GM23338 (cell line): ENCODE data around the gene ANTXR1. TPM values are rescaled to one million over a fixed set of nuclear protein-coding genes. Genes with fewer than 3 reads are reported as not detected.

Experiments used
- ATAC-seq: fragments of 200-7000 bp; cut with Tn5 transposase; 3 replicates; pipeline ENCODE4 v1.9.1; 2020
- DNase-seq: peaks from one replicate; pipeline ENCODE4 v3.0.0-alpha.2; 2015; ENCODE audit warnings: low spot score
- H2AFZ ChIP-seq: fragments of 200-600 bp; sonication (generic); 2 replicates; pipeline ENCODE4 v1.8.0; 2016; ENCODE audit warnings: antibody characterized with exemption, mild to moderate bottlenecking, moderate library complexity
- H3F3A ChIP-seq: fragments of 200-600 bp; sonication (generic); replicated peaks from 2 replicates; pipeline ENCODE4 v1.8.0; 2017; ENCODE audit warnings: antibody characterized with exemption, mixed run types, low read depth
- H3K27ac ChIP-seq: fragments of 200-600 bp; sonication (generic); 2 replicates; pipeline ENCODE4 v1.6.1; 2016; ENCODE audit warnings: low read depth
- H3K27me3 ChIP-seq: fragments of 200-600 bp; sonication (generic); 2 replicates; pipeline ENCODE4 v1.8.0; 2016; ENCODE audit warnings: mild to moderate bottlenecking, mixed run types, moderate library complexity; ENCODE audit not compliant: insufficient read depth
- H3K36me3 ChIP-seq: fragments of 200-600 bp; sonication (generic); 2 replicates; pipeline ENCODE4 v1.8.0; 2016; ENCODE audit warnings: mild to moderate bottlenecking; ENCODE audit not compliant: insufficient read depth
- H3K4me1 ChIP-seq: fragments of 200-600 bp; sonication (generic); 2 replicates; pipeline ENCODE4 v1.8.0; 2016; ENCODE audit warnings: mild to moderate bottlenecking, moderate library complexity; ENCODE audit not compliant: insufficient read depth
- H3K4me2 ChIP-seq: fragments of 200-600 bp; sonication (generic); 2 replicates; pipeline ENCODE4 v1.7.1; 2017; ENCODE audit warnings: mixed run types
- H3K4me3 ChIP-seq: fragments of 200-600 bp; sonication (generic); 2 replicates; pipeline ENCODE4 v1.6.1; 2016; ENCODE audit warnings: mixed run types
- H3K79me2 ChIP-seq: fragments of 200-600 bp; sonication (generic); replicated peaks from 2 replicates; pipeline ENCODE4 v1.8.0; 2017; ENCODE audit warnings: mild to moderate bottlenecking; ENCODE audit not compliant: insufficient read depth
- H3K9me2 ChIP-seq: fragments of 200-600 bp; sonication (generic); 2 replicates; pipeline ENCODE4 v1.8.0; 2017; ENCODE audit not compliant: insufficient read depth
- H4K20me1 ChIP-seq: fragments of 200-600 bp; sonication (generic); replicated peaks from 2 replicates; pipeline ENCODE4 v1.8.0; 2017; ENCODE audit warnings: mild to moderate bottlenecking; ENCODE audit not compliant: insufficient read depth
- H3K27ac Mint-ChIP-seq: 2 replicates; pipeline ENCODE4 v1.8.0; 2020; ENCODE audit warnings: inconsistent platforms, mild to moderate bottlenecking, moderate library complexity, mixed read lengths
- H3K27me3 Mint-ChIP-seq: 3 replicates; pipeline ENCODE4 v1.8.0; 2022; ENCODE audit warnings: low read depth, mild to moderate bottlenecking, moderate library complexity, mixed read lengths, inconsistent platforms; ENCODE audit not compliant: insufficient read depth, poor library complexity
- H3K36me3 Mint-ChIP-seq: 3 replicates; pipeline ENCODE4 v1.8.0; 2021; ENCODE audit warnings: low read depth, mild to moderate bottlenecking, inconsistent platforms, moderate library complexity, mixed read lengths
- H3K4me1 Mint-ChIP-seq: 3 replicates; pipeline ENCODE4 v1.8.0; 2020; ENCODE audit warnings: mild to moderate bottlenecking, inconsistent platforms, mixed read lengths
- H3K4me3 Mint-ChIP-seq: 3 replicates; pipeline ENCODE4 v1.8.0; 2021; ENCODE audit warnings: moderate library complexity, mild to moderate bottlenecking, inconsistent platforms, mixed read lengths
- H3K9me3 Mint-ChIP-seq: 3 replicates; pipeline ENCODE4 v1.8.0; 2020; ENCODE audit warnings: moderate library complexity, mild to moderate bottlenecking, inconsistent platforms, mixed read lengths
- NANOG ChIP-seq: IDR thresholded peaks from 2 replicates; pipeline ENCODE4 v1.6.1; 2016; ENCODE audit warnings: antibody characterized with exemption, borderline replicate concordance
- POLR2AphosphoS5 ChIP-seq: IDR thresholded peaks from 2 replicates; pipeline ENCODE4 v1.6.1; 2016; ENCODE audit warnings: antibody characterized with exemption, low read depth
- STAT1 ChIP-seq: IDR thresholded peaks from one replicate; pipeline ENCODE4 v1.6.1; 2016; ENCODE audit warnings: antibody characterized with exemption; ENCODE audit not compliant: unreplicated experiment
- polyA plus RNA-seq: library from polyadenylated mRNA; unstranded; fragments of >200 nt; fragmentation: Nextera tagmentation; extraction: Ambion mirVana; gene quantifications from 2 replicates; pipeline ENCODE4 v1.2.1, GENCODE V29; 2016
- total RNA-seq: library from RNA; depleted of rRNA; stranded (reverse); fragments of >200 nt; shearing (Covaris generic); gene quantifications from 2 replicates; pipeline ENCODE4 v1.2.3, GENCODE V29; 2014
- TF ChIP-seq, protein P1 (sequence below), 2 experiments: fragments of 200-600 bp in 1 of 2; sonication (generic) in 1 of 2; conservative IDR thresholded peaks; 2 replicates each; pipeline versions ENCODE4 v1.5.1 to v1.6.1; 2016 to 2017; ENCODE audit warnings: antibody characterized with exemption in 2 of 2, low read depth in 2 of 2, mild to moderate bottlenecking in 2 of 2, moderate library complexity in 1 of 2
- TF ChIP-seq, protein P2 (sequence below): IDR thresholded peaks from 2 replicates; pipeline ENCODE4 v1.6.1; 2016; ENCODE audit warnings: antibody characterized with exemption
- TF ChIP-seq, protein P3 (sequence below): IDR thresholded peaks from one replicate; pipeline ENCODE4 v1.6.1; 2018; ENCODE audit warnings: antibody characterized with exemption; ENCODE audit not compliant: unreplicated experiment
- TF ChIP-seq, protein P4 (sequence below): fragments of 250-450 bp; sonication (Bioruptor Pico); IDR thresholded peaks from 2 replicates; pipeline ENCODE4 v1.5.0; 2020; ENCODE audit warnings: mild to moderate bottlenecking, moderate library complexity

The ANTXR1 gene
- total and polyA plus RNA-seq, 2 experiments from 2014 or later, result 16.1 to 23.1 TPM

DNA sequence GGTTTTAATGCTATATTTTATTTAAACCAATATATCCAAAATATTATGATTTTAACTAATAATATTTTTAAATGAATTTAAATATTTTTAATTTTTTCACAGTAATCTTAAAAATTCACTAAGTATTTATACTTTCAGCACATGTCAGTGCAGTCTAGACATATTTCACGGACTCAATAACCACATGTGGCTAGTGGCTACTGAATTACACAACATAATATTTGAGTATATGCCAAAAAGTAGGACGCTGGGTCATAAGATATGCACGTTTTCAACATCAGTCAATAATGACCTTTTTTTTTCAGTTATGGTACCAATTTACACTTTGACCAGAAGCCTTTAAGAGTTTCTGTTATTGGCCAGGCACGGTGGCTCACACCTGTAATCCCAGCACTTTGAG lies 256.4 kb downstream of the ANTXR1 start:
- TF ChIP-seq, protein P1, sequence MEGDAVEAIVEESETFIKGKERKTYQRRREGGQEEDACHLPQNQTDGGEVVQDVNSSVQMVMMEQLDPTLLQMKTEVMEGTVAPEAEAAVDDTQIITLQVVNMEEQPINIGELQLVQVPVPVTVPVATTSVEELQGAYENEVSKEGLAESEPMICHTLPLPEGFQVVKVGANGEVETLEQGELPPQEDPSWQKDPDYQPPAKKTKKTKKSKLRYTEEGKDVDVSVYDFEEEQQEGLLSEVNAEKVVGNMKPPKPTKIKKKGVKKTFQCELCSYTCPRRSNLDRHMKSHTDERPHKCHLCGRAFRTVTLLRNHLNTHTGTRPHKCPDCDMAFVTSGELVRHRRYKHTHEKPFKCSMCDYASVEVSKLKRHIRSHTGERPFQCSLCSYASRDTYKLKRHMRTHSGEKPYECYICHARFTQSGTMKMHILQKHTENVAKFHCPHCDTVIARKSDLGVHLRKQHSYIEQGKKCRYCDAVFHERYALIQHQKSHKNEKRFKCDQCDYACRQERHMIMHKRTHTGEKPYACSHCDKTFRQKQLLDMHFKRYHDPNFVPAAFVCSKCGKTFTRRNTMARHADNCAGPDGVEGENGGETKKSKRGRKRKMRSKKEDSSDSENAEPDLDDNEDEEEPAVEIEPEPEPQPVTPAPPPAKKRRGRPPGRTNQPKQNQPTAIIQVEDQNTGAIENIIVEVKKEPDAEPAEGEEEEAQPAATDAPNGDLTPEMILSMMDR (conservative IDR thresholded peaks at IDR 0.05; ENCODE audit: low read depth in 2 of 2), result no peak
- TF ChIP-seq NANOG (no peak), STAT1 (no peak)
- TF ChIP-seq, protein P2, sequence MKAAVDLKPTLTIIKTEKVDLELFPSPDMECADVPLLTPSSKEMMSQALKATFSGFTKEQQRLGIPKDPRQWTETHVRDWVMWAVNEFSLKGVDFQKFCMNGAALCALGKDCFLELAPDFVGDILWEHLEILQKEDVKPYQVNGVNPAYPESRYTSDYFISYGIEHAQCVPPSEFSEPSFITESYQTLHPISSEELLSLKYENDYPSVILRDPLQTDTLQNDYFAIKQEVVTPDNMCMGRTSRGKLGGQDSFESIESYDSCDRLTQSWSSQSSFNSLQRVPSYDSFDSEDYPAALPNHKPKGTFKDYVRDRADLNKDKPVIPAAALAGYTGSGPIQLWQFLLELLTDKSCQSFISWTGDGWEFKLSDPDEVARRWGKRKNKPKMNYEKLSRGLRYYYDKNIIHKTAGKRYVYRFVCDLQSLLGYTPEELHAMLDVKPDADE, result no peak
- TF ChIP-seq, protein P3, sequence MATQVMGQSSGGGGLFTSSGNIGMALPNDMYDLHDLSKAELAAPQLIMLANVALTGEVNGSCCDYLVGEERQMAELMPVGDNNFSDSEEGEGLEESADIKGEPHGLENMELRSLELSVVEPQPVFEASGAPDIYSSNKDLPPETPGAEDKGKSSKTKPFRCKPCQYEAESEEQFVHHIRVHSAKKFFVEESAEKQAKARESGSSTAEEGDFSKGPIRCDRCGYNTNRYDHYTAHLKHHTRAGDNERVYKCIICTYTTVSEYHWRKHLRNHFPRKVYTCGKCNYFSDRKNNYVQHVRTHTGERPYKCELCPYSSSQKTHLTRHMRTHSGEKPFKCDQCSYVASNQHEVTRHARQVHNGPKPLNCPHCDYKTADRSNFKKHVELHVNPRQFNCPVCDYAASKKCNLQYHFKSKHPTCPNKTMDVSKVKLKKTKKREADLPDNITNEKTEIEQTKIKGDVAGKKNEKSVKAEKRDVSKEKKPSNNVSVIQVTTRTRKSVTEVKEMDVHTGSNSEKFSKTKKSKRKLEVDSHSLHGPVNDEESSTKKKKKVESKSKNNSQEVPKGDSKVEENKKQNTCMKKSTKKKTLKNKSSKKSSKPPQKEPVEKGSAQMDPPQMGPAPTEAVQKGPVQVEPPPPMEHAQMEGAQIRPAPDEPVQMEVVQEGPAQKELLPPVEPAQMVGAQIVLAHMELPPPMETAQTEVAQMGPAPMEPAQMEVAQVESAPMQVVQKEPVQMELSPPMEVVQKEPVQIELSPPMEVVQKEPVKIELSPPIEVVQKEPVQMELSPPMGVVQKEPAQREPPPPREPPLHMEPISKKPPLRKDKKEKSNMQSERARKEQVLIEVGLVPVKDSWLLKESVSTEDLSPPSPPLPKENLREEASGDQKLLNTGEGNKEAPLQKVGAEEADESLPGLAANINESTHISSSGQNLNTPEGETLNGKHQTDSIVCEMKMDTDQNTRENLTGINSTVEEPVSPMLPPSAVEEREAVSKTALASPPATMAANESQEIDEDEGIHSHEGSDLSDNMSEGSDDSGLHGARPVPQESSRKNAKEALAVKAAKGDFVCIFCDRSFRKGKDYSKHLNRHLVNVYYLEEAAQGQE, result no peak
- Histone ChIP-seq H3K27ac (no peak overlapping the region), H3F3A (no peaks in the 10 kb centered on the region), H2AFZ (no peak overlapping the region), H3K4me1 (no peaks in the 10 kb centered on the region), H3K36me3 (no peaks in the 10 kb centered on the region), H3K79me2 (no peaks in the 10 kb centered on the region), H4K20me1 (no peaks in the 10 kb centered on the region), H3K9me2 (no peaks in the 10 kb centered on the region; the same call in 1 of the 2 replicates), H3K27me3 (no peaks in the 10 kb centered on the region), H3K4me3 (no peak overlapping the region), H3K4me2 (no peak overlapping the region)
- Mint-ChIP-seq H3K9me3 (no peaks in the 10 kb centered on the region; the same call in 2 of the 3 replicates), H3K4me1 (no peaks in the 10 kb centered on the region; the same call in 2 of the 3 replicates), H3K27me3 (peaks cover 2% of the 10 kb centered on the region), H3K36me3 (no peaks in the 10 kb centered on the region), H3K4me3 (no peak overlapping the region), H3K27ac (no peak overlapping the region)
- ATAC-seq (no peak), DNase-seq (no peak)

DNA sequence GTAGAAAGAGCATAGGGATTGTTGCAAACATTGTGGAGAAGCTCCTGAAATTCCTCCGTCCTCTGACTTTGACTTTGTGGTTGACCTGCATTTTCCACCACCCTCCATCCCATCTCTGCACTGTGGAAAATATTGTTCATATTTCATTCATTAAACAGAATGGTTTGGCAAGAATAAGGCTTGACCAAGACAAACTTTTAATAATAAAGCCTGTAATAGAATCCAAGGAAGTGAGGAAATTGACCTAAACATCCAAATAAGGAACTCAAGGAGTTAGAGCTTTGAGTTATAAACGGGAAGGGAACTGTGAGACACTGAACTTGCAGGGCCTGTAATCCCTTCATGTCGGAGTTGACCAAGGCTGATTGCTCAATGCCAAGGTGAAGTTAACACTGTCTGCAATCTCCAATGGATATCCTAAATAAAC lies 258.9 kb downstream of the ANTXR1 start:
- Mint-ChIP-seq H3K36me3 (no peaks in the 10 kb centered on the region), H3K4me3 (no peak overlapping the region), H3K27me3 (peaks cover 2% of the 10 kb centered on the region), H3K9me3 (no peaks in the 10 kb centered on the region), H3K4me1 (no peaks in the 10 kb centered on the region; the same call in 2 of the 3 replicates), H3K27ac (no peak overlapping the region)
- no peaks in the 10 kb centered on the region for H3K9me2 ChIP-seq
- no peak overlapping the region for H2AFZ ChIP-seq
- H4K20me1 ChIP-seq, result no peaks in the 10 kb centered on the region
- peaks cover 3% of the 10 kb centered on the region; the same call in 1 of the 2 replicates for H3K4me1 ChIP-seq
- no peaks in the 10 kb centered on the region for H3F3A ChIP-seq
- no peaks in the 10 kb centered on the region for H3K79me2 ChIP-seq
- no peaks in the 10 kb centered on the region for H3K27me3 ChIP-seq
- DNase-seq, result no peak
- no peak overlapping the region for H3K4me2 ChIP-seq
- no peak overlapping the region for H3K27ac ChIP-seq
- H3K4me3 ChIP-seq, result no peak overlapping the region
- ATAC-seq, result no peak
- H3K36me3 ChIP-seq, result no peaks in the 10 kb centered on the region
- TF ChIP-seq, protein P2, result no peak
- TF ChIP-seq POLR2AphosphoS5, result no peak
- TF ChIP-seq, protein P4, sequence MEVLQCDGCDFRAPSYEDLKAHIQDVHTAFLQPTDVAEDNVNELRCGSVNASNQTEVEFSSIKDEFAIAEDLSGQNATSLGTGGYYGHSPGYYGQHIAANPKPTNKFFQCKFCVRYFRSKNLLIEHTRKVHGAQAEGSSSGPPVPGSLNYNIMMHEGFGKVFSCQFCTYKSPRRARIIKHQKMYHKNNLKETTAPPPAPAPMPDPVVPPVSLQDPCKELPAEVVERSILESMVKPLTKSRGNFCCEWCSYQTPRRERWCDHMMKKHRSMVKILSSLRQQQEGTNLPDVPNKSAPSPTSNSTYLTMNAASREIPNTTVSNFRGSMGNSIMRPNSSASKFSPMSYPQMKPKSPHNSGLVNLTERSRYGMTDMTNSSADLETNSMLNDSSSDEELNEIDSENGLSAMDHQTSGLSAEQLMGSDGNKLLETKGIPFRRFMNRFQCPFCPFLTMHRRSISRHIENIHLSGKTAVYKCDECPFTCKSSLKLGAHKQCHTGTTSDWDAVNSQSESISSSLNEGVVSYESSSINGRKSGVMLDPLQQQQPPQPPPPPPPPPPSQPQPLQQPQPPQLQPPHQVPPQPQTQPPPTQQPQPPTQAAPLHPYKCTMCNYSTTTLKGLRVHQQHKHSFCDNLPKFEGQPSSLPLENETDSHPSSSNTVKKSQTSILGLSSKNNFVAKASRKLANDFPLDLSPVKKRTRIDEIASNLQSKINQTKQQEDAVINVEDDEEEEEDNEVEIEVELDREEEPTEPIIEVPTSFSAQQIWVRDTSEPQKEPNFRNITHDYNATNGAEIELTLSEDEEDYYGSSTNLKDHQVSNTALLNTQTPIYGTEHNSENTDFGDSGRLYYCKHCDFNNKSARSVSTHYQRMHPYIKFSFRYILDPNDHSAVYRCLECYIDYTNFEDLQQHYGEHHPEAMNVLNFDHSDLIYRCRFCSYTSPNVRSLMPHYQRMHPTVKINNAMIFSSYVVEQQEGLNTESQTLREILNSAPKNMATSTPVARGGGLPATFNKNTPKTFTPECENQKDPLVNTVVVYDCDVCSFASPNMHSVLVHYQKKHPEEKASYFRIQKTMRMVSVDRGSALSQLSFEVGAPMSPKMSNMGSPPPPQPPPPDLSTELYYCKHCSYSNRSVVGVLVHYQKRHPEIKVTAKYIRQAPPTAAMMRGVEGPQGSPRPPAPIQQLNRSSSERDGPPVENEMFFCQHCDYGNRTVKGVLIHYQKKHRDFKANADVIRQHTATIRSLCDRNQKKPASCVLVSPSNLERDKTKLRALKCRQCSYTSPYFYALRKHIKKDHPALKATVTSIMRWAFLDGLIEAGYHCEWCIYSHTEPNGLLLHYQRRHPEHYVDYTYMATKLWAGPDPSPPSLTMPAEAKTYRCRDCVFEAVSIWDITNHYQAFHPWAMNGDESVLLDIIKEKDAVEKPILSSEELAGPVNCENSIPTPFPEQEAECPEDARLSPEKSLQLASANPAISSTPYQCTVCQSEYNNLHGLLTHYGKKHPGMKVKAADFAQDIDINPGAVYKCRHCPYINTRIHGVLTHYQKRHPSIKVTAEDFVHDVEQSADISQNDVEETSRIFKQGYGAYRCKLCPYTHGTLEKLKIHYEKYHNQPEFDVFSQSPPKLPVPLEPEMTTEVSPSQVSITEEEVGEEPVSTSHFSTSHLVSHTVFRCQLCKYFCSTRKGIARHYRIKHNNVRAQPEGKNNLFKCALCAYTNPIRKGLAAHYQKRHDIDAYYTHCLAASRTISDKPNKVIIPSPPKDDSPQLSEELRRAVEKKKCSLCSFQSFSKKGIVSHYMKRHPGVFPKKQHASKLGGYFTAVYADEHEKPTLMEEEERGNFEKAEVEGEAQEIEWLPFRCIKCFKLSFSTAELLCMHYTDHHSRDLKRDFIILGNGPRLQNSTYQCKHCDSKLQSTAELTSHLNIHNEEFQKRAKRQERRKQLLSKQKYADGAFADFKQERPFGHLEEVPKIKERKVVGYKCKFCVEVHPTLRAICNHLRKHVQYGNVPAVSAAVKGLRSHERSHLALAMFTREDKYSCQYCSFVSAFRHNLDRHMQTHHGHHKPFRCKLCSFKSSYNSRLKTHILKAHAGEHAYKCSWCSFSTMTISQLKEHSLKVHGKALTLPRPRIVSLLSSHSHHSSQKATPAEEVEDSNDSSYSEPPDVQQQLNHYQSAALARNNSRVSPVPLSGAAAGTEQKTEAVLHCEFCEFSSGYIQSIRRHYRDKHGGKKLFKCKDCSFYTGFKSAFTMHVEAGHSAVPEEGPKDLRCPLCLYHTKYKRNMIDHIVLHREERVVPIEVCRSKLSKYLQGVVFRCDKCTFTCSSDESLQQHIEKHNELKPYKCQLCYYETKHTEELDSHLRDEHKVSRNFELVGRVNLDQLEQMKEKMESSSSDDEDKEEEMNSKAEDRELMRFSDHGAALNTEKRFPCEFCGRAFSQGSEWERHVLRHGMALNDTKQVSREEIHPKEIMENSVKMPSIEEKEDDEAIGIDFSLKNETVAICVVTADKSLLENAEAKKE (CRISPR knock-in tag), result no peak
